Transverse colon (tissue), 4 donors: ENCODE measurements around the gene SMCO4.

Source experiments
- POLR2A ChIP-seq: fragments of 450-650 bp; IDR thresholded peaks from one replicate; pipeline ENCODE4 v1.6.1; 2016; ENCODE audit warnings: antibody characterized with exemption, mild to moderate bottlenecking, moderate library complexity
- POLR2AphosphoS5 ChIP-seq, 3 donors: sonication (generic); formaldehyde crosslinking; IDR thresholded peaks; one replicate each; pipeline ENCODE4 v1.6.1; 2016; ENCODE audit warnings: antibody characterized with exemption in 3 of 3
- TF ChIP-seq, protein P1 (sequence below), 5 experiments: fragments of 200-600 bp in 3 of 5; fragments of 450-650 bp in 2 of 5; sonication (generic) in 3 of 5; IDR thresholded peaks; 1 replicate in 2 of 5; 2 replicates in 3 of 5; pipeline ENCODE4 v1.5.1; 2016 to 2017; ENCODE audit warnings: antibody characterized with exemption in 5 of 5, inconsistent platforms in 3 of 5, mild to moderate bottlenecking in 2 of 5, moderate library complexity in 1 of 5

GRCh38 chr11:93507517-93507916 lies 35.7 kb downstream of the SMCO4 start:
- TF ChIP-seq, protein P1, sequence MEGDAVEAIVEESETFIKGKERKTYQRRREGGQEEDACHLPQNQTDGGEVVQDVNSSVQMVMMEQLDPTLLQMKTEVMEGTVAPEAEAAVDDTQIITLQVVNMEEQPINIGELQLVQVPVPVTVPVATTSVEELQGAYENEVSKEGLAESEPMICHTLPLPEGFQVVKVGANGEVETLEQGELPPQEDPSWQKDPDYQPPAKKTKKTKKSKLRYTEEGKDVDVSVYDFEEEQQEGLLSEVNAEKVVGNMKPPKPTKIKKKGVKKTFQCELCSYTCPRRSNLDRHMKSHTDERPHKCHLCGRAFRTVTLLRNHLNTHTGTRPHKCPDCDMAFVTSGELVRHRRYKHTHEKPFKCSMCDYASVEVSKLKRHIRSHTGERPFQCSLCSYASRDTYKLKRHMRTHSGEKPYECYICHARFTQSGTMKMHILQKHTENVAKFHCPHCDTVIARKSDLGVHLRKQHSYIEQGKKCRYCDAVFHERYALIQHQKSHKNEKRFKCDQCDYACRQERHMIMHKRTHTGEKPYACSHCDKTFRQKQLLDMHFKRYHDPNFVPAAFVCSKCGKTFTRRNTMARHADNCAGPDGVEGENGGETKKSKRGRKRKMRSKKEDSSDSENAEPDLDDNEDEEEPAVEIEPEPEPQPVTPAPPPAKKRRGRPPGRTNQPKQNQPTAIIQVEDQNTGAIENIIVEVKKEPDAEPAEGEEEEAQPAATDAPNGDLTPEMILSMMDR (IDR thresholded peaks at IDR 0.05): no peak
- TF ChIP-seq POLR2AphosphoS5 (IDR thresholded peaks at IDR 0.05): no peak
- no peak for TF ChIP-seq POLR2A
